HL-60/S4 (cell line): ENCODE measurements around the gene MRPL12.

Experiments used
- in situ Hi-C: fragments of 300-500 bp; cut with MboI; formaldehyde crosslinking; loops from 2 replicates; pipeline ENCODE4 v1.14.3; 2022; ENCODE audit warnings: low sequenced_read_pairs

The MRPL12 gene

DNA sequence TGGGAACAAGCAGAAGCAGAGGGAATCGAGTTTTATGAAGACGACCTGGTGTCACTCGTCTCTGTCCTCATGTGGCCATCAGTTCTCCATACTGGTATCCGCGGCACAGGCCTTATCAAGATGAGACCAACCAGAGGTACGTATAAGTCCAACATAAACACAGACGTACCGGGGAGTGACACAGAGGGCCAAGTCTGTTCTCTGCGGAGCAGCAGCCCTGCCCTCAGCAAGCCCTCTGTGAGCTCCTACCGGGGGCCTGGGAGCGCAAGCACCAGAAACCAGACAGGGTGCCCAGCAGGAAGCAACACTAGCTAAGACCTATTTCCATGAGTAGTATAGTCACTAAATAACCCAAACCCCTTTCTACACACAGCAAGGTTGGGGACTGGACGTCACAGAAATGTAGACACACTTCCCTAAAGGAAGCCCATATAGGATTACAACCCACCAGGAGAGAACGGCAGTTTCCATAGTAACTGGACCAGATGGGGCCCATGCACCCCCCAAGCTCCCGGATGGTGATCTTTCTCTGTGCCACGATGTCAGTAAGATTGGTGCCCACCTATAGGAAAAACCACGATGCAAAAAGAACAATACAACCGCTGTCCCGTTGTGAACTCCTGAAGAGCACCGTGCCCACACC is 20.5 kb upstream of the MRPL12 start:
- in situ Hi-C loops = no loop called here

DNA sequence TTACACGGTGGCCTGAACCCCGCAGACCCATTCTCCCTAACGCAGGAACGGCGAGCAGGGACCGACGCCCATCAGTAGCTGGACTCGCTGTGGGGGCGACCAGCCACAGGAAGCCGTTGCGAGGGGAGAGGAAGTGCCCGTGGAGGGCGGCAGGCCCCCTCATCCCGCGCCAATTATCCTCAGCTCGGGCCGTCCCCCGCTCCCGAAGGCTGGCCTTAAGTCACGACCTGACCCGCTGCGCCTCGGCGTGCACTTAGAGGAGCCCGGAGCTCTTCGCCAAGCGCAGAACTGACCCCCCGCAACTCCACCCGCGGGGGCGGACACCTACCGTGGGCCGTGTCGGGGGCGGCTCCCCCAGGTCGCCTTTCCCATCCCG is 20.0 kb upstream of the MRPL12 start:
- in situ Hi-C loops = no loop called here

DNA sequence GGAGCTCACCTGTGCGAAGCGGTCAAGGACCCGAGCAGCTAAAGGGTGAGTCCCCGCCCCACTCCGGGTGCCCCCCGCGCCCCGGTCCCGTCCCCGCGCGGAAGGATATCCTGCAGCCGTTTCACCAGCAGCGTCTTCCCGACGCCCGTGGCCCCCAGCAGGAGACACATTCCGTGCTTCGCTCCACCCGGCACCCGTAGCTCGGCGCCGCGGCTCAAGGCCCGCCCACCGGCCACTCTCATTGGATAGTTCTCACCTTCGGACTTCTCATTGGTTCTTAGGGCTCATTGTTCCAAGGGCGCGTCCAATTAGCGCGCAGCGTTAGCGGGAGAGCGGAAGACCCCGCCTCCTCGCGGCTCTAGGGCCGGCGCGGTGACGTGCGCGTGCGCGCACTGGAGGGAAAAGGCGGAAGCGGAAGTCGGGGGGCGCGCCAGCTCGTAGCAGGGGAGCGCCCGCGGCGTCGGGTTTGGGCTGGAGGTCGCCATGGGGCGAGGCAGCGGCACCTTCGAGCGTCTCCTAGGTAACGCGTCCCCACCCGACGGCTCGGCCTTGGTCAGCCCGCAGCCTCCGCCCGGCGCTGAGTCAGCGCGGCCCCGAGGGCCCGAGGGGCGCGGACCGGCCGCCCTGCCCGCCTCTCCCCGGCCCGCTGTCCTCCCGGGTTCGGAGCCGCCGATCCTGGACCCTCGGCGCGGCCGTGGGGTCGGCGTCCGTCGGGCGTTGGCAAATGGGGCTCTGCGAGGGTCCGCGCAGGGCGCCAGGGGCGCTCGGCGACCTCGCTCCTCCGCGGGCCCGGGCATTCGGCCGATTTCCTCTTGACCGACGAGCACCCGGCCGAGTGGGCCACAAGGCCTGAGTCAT is 19.4 kb upstream of the MRPL12 start, which contains the start of the genes ARL16 and HGS:
Gene ARL16 (minus strand): TSS at position 214 of the 858 bp plus-strand sequence. CDS start 44 bp downstream, at position 170.
Gene HGS (plus strand): TSS at position 428 of the 858 bp plus-strand sequence. CDS start 56 bp downstream, at position 484.
- in situ Hi-C loops = no loop called here

DNA sequence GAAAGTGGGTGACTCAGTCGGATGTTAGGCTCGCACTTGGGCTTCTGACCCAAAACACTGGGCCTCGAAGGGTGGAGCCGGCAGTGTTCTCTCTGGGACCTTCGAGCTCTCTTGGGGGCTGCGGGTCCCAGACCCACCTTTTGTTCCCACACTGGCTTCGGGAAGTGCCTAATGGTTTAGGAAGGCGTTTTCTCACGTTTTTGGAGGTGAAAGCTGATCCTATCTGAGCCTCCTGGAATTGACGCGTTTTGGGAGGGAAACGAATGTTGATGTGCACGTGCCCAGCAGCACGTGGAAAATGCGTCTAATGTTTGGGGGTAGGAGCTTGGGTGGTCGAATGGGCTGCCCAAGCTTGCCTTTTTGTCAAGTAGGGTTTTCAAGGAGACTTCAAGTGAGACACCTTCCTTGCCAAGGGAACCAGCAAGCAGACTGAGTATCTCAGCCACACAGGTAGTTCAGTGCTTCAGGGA is 18.7 kb upstream of the MRPL12 start:
- in situ Hi-C loops = no loop called here

DNA sequence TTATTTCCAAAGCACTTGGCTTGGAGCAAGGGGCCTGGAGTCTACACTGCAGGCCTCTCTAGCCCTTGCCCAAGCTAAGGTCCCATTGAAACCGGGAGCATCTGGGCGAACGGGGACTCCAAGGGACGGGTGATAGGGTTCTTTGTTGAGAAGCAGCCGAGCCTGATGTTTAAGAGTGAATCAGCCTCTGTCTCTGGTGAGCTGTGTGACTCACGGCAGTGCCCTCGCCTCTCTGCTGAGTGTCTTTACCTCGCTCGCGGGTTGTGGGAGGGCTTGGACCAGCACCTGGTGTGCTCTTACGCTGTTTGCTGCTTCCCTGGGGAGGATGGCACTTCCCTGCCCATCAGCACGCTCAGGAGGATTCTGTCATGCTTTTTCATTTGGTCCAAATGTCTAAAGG is 18.1 kb upstream of the MRPL12 start:
- in situ Hi-C loops = no loop called here

DNA sequence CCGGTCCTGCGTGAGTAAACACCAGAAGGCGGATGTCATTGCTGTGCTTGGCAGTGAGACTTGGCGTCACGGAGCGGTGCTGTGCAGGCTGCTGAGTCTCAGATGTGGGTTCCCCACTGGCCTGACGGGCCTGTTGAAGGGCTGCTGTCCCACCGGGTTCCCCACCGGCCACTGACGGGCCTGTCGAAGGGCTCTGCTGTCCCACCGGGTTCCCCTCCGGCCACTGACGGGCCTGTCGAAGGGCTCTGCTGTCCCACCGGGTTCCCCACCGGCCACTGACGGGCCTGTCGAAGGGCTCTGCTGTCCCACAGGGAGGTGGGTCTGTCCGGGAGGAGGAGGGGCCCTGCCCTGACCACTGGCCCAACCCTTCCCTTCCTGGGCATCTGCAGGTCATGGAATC is 16.6 kb upstream of the MRPL12 start:
- in situ Hi-C loops = no loop called here

DNA sequence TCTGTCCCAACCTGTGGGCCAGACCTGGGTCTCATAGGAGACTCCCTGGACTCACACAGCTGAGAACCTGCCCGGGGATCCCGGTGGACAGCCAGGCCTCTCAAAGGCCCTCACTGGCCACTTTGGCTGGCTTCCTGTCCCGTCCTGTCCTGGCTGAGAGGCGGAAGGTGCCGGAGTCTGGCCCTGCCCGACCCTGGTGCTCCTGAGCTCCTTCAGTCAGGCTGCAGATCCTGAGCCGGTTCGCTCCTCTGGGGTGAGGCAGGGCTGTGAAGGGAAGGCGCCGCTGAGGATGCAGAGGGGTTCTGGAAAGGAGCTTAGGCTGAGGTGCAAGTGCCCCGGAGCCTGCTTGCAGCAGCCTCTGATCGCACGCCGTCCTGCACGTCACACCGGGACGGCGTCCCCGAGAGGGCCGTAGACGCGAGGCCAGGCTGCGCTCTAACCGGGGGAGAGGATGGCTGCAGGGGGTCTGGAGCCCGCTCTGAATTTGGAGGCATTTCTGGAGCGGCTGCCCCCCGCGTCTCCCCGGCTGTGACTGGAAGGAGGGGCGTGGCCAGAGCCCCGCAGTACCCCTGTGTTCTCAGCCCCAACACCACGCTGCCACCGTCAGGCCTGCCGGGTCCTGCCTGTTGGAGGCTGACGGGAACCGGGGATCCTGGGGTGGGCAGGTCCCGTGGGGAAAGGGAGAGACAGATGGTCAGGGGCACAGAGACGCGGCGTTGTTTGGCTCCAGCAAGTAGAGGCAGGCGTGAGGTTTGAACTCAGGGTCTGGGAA is 15.2 kb upstream of the MRPL12 start:
- in situ Hi-C loops = no loop called here

DNA sequence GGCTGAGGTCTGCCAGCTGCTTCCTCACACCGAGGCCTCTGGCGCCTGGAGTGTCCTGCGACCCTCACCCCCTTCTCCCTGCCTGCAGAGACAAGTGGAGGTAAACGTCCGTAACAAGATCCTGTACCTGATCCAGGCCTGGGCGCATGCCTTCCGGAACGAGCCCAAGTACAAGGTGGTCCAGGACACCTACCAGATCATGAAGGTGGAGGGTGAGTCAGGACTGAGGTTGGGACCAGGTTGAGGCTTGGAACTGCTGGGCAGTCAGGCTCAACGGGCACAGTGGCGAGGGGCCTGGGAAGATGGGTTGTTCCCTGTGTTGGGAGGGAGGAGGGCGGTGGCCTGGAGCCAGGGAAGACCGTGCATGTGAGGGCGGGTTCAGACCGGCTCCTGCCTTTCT is 14.6 kb upstream of the MRPL12 start:
- in situ Hi-C loops = no loop called here

DNA sequence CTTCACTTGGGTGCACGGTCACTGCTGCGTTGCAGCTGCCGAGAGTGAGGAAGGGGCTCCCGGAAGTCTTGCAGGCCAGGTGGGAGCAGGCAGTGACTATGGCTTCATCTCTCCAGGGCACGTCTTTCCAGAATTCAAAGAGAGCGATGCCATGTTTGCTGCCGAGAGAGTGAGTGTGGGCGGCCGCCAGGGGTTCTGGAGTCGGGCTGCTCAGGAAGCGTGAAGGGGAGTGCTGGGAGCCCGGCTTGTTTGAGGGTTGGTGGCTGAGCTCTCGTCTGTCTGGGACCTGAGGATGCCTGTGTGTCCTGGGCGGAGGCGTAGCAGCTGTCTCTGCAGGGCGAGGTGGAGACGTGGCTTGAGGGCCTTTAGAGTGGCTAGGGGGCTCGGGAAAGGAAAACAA is 13.1 kb upstream of the MRPL12 start:
- in situ Hi-C loops = no loop called here

DNA sequence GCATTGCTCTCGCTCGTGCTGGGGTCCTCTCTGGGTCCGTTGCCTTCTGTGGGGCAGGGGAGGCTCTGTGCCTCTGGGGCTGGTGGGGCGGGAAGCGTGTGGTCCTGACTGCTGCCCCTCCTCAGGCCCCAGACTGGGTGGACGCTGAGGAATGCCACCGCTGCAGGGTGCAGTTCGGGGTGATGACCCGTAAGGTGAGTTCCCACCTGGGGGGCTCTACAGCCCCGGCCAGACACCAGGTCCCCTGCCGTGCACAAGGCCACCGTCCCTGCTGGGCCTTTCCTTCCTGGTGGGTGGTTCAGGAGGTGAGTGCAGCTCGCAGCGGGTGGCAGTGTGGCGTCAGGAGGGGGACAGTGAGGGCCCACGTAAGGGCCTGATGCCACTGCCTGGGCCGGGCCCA is 12.6 kb upstream of the MRPL12 start:
- in situ Hi-C loops = no loop called here

DNA sequence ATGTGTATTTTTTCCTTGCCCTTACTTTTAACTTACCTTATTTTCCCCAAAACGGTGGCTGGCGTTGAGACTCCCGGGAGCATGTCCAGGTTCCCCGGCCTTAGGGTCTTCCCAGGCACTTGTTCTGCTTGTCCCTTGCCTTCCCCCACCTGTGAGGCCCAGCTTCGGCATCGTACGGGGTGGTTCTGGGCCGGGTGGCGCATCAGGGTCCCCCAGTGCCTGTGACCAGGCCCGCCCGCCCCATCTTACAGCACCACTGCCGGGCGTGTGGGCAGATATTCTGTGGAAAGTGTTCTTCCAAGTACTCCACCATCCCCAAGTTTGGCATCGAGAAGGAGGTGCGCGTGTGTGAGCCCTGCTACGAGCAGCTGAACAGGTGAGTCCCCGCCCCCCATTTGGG is 12.0 kb upstream of the MRPL12 start:
- in situ Hi-C loops = no loop called here

DNA sequence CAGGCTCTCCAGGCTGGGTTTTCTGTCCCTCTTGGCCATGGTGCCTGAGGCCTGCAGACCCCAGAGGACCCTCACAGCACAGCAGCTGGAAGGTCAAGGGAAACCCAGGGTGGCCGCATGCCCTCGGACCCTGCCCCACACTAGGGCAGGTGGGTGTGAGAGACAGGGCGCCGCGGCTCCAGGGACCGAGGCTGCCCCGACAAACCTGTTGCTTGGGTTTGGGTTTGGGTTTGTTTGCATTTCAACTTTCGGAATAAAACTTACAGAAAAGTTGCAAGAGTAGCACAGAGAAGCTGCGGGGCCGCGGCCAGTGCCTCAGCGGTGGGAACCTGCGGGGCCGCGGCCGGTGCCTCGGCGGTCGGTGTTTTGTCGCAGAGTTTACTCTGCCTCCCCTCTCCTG is 11.6 kb upstream of the MRPL12 start:
- in situ Hi-C loops = no loop called here

DNA sequence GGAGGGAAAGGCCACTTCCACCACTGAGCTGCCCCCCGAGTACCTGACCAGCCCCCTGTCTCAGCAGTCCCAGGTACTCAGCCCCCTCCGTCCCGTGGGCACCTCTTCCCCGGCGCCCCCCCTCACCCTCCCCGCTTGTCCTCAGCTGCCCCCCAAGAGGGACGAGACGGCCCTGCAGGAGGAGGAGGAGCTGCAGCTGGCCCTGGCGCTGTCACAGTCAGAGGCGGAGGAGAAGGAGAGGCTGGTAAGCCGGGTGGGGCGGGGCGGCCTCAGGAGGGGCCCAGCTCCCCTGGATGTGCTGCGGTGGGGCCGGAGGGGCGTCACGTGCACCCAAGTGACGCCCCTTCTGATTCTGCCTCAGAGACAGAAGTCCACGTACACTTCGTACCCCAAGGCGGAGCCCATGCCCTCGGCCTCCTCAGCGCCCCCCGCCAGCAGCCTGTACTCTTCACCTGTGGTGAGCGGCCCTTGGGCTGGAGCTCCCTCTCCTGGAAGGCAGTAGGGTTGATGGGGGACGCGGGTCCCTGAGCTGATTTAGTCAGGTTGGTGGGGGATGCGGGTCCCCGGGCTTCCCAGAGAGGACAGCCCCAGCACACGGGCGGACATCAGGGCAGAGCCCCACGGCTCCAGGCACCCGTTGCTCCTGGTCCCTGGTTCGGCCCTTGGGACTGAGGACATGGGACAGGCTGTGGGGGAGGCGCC is 9.5 kb upstream of the MRPL12 start:
- in situ Hi-C loops = no loop called here

DNA sequence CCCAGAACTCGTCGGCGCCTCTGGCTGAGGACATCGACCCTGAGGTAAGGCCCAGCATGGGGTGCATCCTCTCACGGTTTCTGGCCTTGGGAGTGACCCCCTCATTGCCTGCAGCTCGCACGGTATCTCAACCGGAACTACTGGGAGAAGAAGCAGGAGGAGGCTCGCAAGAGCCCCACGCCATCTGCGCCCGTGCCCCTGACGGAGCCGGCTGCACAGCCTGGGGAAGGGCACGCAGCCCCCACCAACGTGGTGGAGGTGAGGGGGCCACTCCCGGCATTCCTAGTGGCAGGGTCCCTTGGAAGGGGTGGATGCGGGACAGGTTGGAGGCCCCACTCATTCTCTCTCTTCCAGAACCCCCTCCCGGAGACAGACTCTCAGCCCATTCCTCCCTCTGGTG is 8.4 kb upstream of the MRPL12 start:
- in situ Hi-C loops = no loop called here

DNA sequence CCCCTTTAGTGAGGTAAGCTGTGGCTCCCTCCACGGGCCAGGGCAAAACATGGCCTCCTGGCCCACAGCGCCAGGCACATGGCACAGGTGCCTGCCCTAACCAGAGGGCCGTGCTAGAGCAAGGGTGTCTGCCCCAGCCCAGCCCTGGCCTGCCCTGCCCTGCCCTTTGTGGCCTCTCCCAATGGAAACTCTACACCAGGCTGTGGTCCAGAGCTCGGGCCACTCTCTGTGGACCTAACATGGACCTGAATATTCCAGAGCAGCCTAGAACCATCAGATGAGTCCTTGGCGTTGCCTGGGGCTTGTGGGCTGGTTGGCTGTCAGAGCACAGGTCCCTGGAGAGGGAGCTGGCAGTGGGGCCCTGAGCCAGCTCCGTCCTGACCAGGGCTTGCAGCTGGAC is 8.0 kb upstream of the MRPL12 start:
- in situ Hi-C loops = no loop called here

DNA sequence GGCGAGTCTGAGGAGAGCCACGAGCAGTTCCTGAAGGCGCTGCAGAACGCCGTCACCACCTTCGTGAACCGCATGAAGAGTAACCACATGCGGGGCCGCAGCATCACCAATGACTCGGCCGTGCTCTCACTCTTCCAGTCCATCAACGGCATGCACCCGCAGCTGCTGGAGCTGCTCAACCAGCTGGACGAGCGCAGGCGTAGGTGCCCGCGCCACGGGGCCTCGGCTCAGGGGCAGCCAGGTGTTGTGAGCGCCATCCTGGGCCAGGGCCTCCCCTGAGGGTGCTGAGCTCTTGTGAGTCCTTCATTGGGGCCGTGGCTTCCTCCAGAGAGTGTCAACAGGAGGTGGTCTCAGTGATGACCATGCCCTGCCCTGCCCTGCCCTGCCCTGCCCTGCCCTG is 7.4 kb upstream of the MRPL12 start:
- in situ Hi-C loops = no loop called here

DNA sequence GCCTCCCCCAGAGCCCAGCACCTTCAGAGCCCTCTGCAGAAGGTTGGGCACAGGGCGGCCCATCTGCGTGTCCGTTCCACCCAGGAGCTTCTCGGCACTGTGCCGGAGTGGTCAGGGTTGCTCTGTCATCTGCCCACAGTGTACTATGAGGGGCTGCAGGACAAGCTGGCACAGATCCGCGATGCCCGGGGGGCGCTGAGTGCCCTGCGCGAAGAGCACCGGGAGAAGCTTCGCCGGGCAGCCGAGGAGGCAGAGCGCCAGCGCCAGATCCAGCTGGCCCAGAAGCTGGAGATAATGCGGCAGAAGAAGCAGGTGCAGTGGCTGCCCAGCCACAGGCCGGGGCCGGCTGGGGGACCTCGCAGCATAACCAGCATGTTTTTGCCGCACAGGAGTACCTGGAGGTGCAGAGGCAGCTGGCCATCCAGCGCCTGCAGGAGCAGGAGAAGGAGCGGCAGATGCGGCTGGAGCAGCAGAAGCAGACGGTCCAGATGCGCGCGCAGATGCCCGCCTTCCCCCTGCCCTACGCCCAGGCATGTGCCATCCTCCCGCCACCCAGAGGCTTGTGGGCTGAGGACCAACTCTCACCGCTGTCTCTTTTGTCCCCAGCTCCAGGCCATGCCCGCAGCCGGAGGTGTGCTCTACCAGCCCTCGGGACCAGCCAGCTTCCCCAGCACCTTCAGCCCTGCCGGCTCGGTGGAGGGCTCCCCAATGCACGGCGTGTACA is 6.8 kb upstream of the MRPL12 start:
- in situ Hi-C loops = no loop called here

DNA sequence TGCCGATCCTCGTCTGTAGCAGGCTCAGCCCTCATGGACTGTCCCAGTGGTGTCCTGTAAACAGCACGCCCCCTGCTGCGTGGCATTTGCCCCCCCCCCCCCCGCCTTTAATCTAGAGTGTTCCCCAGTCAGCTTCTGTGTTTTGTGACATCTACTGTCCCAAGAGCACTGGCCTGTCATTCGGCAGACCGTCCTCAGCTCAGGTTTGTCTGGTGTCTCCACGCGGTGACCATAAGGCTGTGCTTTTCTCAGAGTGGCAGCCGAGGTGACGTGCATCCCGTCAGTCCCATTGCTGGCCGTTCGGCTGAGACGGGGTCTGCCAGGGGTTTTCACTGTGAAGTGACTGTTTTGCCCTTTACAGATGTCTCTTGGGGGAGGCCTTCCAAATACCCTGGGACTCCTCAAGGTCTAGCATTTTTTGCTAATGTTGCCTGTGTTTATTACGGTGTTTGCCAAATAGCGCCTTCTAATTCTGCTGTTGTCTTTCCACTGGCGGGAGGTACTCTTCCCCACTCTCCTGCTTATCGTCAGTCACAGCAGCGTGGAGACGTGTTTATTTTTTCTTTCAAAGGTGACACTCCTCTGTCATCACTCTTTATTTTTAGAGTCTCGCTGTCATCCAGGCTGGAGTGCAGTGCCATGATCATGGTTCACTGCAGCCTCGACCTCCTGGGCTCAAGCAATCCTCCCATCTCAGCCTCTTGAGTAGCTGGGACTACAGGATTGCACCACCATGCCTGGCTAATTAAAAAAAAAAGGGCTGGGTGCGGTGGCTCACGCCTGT is 5.7 kb upstream of the MRPL12 start:
- in situ Hi-C loops = no loop called here
